ENCODE results near the gene IPMK. TPM values are rescaled to one million over a fixed set of nuclear protein-coding genes. Genes with fewer than 3 reads are reported as not detected.
A peak's percentile ranks its signal among the peaks of the same experiment; 100 is the strongest.

Gene IPMK
- total RNA-seq: 6.7 and 7.1 TPM in 2 replicates
- long read RNA-seq, partial matches to known transcripts: 0 of 1 reads
- long read RNA-seq, other reads (novel, unspliced or antisense): 1 of 1 reads

- peak; percentile 83 for DNase-seq (ENCODE audit: low read depth, low spot score)
- Mint-ChIP-seq H3K9me3 (no peaks in the 10 kb centered on the region), H3K27me3 (ENCODE audit: low read depth) (peaks cover 4% of the 10 kb centered on the region), H3K4me3 (peak within 1 kb of the TSS; percentile 99), H3K36me3 (ENCODE audit: low read depth) (no peaks in the 10 kb centered on the region), H3K4me1 (peaks cover 58% of the 10 kb centered on the region), H3K27ac (ENCODE audit: unreplicated experiment) (peak within 1 kb of the TSS; percentile 79)
- TF ChIP-seq CTCF (conservative IDR thresholded peaks at IDR 0.05): no peak
Observed at GRCh38 chr10:58267713-58268453, at the start of gene IPMK. Gene IPMK (minus strand): TSS chr10:58267894. CDS start chr10:58267611, 283 bp downstream.

- H3K4me3 Mint-ChIP-seq: no peak overlapping the region
- H3K36me3 Mint-ChIP-seq (ENCODE audit: low read depth): no peaks in the 10 kb centered on the region
- H3K9me3 Mint-ChIP-seq: no peaks in the 10 kb centered on the region
- no peaks in the 10 kb centered on the region for H3K27me3 Mint-ChIP-seq (ENCODE audit: low read depth)
- no peak for TF ChIP-seq CTCF (conservative IDR thresholded peaks at IDR 0.05)
- H3K27ac Mint-ChIP-seq (ENCODE audit: unreplicated experiment): no peak overlapping the region
- H3K4me1 Mint-ChIP-seq: no peaks in the 10 kb centered on the region
- no peak for DNase-seq (ENCODE audit: low read depth, low spot score)
Observed at GRCh38 chr10:58316874-58317273, 49.2 kb upstream of the IPMK start.

GRCh38 chr10:58311026-58311425 is 43.3 kb upstream of the IPMK start:
- H3K4me3 Mint-ChIP-seq: no peak overlapping the region
- peaks cover 2% of the 10 kb centered on the region for H3K4me1 Mint-ChIP-seq
- TF ChIP-seq CTCF (conservative IDR thresholded peaks at IDR 0.05): no peak

GRCh38 chr10:58307676-58308075 is 40.0 kb upstream of the IPMK start:
- Mint-ChIP-seq H3K36me3 (ENCODE audit: low read depth) (no peaks in the 10 kb centered on the region), H3K4me1 (peaks cover 6% of the 10 kb centered on the region)

More at GRCh38 chr10:58311026-58311425, 43.3 kb upstream of the IPMK start:
- Mint-ChIP-seq H3K9me3 (no peaks in the 10 kb centered on the region), H3K36me3 (ENCODE audit: low read depth) (no peaks in the 10 kb centered on the region), H3K27ac (ENCODE audit: unreplicated experiment) (no peak overlapping the region), H3K27me3 (ENCODE audit: low read depth) (peaks cover 2% of the 10 kb centered on the region)
- no peak for DNase-seq (ENCODE audit: low read depth, low spot score)

GRCh38 chr10:58305821-58306220 is 38.1 kb upstream of the IPMK start:
- Mint-ChIP-seq H3K27me3 (ENCODE audit: low read depth) (peaks cover 9% of the 10 kb centered on the region), H3K9me3 (no peaks in the 10 kb centered on the region), H3K4me3 (no peak overlapping the region), H3K36me3 (ENCODE audit: low read depth) (no peaks in the 10 kb centered on the region), H3K27ac (ENCODE audit: unreplicated experiment) (no peak overlapping the region), H3K4me1 (peaks cover 14% of the 10 kb centered on the region)
- DNase-seq (ENCODE audit: low read depth, low spot score): no peak
- TF ChIP-seq CTCF (conservative IDR thresholded peaks at IDR 0.05): no peak

More at GRCh38 chr10:58307676-58308075, 40.0 kb upstream of the IPMK start:
- H3K9me3 Mint-ChIP-seq: no peaks in the 10 kb centered on the region
- no peak for TF ChIP-seq CTCF (conservative IDR thresholded peaks at IDR 0.05)
- no peak for DNase-seq (ENCODE audit: low read depth, low spot score)
- no peak overlapping the region for H3K27ac Mint-ChIP-seq (ENCODE audit: unreplicated experiment)
- no peak overlapping the region for H3K4me3 Mint-ChIP-seq
- H3K27me3 Mint-ChIP-seq (ENCODE audit: low read depth): peaks cover 2% of the 10 kb centered on the region

All from neural crest cell (in vitro differentiated cells).